Measurements from ENCODE around the gene AHDC1.

DNA sequence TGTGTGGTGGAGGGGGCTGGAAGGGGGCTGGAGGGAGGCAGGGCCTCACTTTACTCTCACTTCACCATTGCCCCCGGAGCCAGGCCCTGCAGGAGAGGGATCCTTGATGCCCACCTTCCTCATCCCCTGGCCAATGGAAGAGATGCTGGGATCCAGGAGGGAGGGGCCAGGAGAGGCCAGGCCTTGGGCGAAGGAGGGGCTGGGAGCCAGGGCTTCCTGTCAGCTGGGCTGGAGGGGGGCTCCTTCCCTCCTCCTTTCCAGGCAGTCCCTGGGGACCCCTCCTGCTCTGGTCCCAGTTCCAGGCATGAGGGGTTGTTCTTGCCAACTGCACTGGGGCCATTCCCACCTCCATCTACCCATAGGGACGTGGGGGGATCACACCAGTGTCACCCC, 5.7 kb downstream of the AHDC1 start:
- TF ChIP-seq GATA3 (IDR thresholded peaks at IDR 0.05; ENCODE audit: low read depth, low read length) (no peak), GATA2 (IDR thresholded peaks at IDR 0.05; ENCODE audit: low read depth, low read length) (no peak)
